Lower leg skin (tissue), 4 donors: ENCODE data around the gene SLC4A8. TPM values are rescaled to one million over a fixed set of nuclear protein-coding genes. Genes with fewer than 3 reads are reported as not detected.

Experiments
- DNase-seq, 2 donors: peaks; one replicate each; pipeline ENCODE4 v3.0.0-alpha.2; 2019; ENCODE audit warnings: low spot score in 2 of 2
- H3K4me3 ChIP-seq: fragments of 200-600 bp; sonication (generic); 2 replicates; pipeline ENCODE4 v1.5.1; 2017; ENCODE audit warnings: mild to moderate bottlenecking, low read depth; ENCODE audit not compliant: poor library complexity, severe bottlenecking
- CTCF ChIP-seq, 3 donors: fragments of 450-650 bp; IDR thresholded peaks; one replicate each; pipeline ENCODE4 v1.5.1; 2016; ENCODE audit warnings: antibody characterized with exemption in 3 of 3, mild to moderate bottlenecking in 3 of 3, moderate library complexity in 2 of 3
- POLR2A ChIP-seq, 2 donors: fragments of 450-650 bp; IDR thresholded peaks; one replicate each; pipeline ENCODE4 v1.6.1; 2016 to 2017; ENCODE audit warnings: antibody characterized with exemption in 2 of 2, mild to moderate bottlenecking in 1 of 2, moderate library complexity in 1 of 2
- WGBS, 2 donors: methylation state at CpG; one replicate each; pipeline ENCODE4 v1.1.5; 2018; 5-methylcytosine and 5-hydroxymethylcytosine counted together
- intact Hi-C: fragments of 100-400 bp; cut with DNase I; formaldehyde crosslinking; loops from one replicate; pipeline ENCODE4 v1.15.0; 2023; ENCODE audit warnings: low total_unique reads
- total RNA-seq, 4 donors: library from RNA; depleted of rRNA; stranded (reverse); fragments of >200 nt; gene quantifications; one replicate each; pipeline ENCODE4 v1.1.0, GENCODE V29; 2016

Gene SLC4A8
- total RNA-seq, 4 donors from 2014 or later, result 0.04 to 0.13 (median 0.06) TPM

DNA sequence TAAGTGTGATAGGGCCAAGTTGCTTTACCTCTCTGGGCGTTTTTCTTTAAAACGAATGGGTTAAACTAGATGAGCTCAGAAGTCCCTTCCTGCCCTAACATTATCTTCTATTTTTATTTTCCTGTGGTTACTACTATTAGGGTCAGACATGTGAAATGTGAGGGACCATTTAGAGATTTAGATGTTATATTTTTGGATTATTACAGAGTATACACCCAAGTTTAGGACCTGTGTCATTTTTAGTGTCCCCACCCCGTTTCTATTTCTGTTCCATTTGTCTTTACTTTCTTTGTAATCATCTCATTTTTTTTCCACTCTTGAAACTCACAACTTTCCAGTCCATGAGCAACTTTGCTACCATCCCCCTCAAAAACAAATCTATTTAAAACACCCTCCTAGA is 56.3 kb downstream of the SLC4A8 start:
- no peak for TF ChIP-seq CTCF (IDR thresholded peaks at IDR 0.05)
- TF ChIP-seq POLR2A (IDR thresholded peaks at IDR 0.05), result no peak
- 68 to 77% methylated on average over 3 of the region's 3 CpGs for WGBS, 2 donors
- H3K4me3 ChIP-seq, result no peak overlapping the region
- DNase-seq, result no peak
- intact Hi-C loops, result no loop called here

GRCh38 chr12:51482929-51483697 is 58.5 kb downstream of the SLC4A8 start:
- no peak overlapping the region for H3K4me3 ChIP-seq
- intact Hi-C loops, result no loop called here
- TF ChIP-seq CTCF (IDR thresholded peaks at IDR 0.05), result no peak
- no peak for TF ChIP-seq POLR2A (IDR thresholded peaks at IDR 0.05)
- WGBS, 2 donors, result 66 to 77% methylated on average over 3 of the region's 3 CpGs
- DNase-seq, result no peak

DNA sequence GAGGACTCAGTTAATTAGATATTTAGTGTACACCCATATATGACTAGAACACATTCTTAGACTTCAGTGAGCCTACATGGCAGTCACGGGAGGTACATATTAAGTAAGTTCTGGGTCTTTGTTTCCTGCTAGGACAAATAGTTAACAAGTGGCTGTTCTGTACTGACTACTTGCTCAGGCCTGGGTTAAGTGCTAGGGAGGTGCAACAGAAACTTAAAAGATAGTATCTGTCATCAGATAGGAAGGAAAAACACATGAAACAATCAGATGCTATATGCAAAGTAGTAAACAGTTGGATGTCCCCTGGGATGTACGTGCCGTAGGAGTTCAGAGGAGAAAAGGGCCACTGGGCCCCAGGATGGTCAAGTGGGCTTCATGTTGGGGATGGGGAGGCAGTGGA is 59.5 kb downstream of the SLC4A8 start:
- no peak overlapping the region for H3K4me3 ChIP-seq
- 84 to 92% methylated on average over 3 of the region's 3 CpGs for WGBS, 2 donors
- intact Hi-C loops, result no loop called here
- TF ChIP-seq CTCF (IDR thresholded peaks at IDR 0.05), result no peak
- no peak for TF ChIP-seq POLR2A (IDR thresholded peaks at IDR 0.05)
- DNase-seq, result no peak

GRCh38 chr12:51488281-51488680 is 63.6 kb downstream of the SLC4A8 start:
- intact Hi-C loops, result no loop called here
- no peak for DNase-seq
- no peak overlapping the region for H3K4me3 ChIP-seq
- no peak for TF ChIP-seq POLR2A (IDR thresholded peaks at IDR 0.05)

DNA sequence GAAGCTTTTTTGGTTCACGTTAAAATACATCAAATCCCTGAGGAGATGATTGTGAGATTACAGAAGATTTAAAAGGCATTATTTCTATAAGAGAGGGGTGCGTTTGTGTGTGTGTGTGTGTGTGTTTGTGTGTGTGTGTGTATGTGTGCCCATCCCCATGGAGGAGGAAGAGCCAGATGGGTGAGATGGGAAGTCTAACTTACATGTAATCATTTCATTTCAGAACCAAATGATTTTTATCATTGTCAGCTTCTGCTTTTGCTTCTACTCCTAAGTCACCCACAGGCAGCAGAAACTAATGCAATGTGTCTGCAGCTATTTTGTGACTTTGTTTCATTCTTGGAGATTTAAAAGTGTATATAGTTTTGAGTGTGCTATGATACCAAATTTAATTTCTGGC is 68.7 kb downstream of the SLC4A8 start:
- H3K4me3 ChIP-seq, result no peak overlapping the region
- DNase-seq, result no peak
- TF ChIP-seq CTCF (IDR thresholded peaks at IDR 0.05) (no peak), POLR2A (IDR thresholded peaks at IDR 0.05) (no peak)
- intact Hi-C loops, result no loop called here
- 60 to 70% methylated on average over 2 of the region's 2 CpGs for WGBS, 2 donors

DNA sequence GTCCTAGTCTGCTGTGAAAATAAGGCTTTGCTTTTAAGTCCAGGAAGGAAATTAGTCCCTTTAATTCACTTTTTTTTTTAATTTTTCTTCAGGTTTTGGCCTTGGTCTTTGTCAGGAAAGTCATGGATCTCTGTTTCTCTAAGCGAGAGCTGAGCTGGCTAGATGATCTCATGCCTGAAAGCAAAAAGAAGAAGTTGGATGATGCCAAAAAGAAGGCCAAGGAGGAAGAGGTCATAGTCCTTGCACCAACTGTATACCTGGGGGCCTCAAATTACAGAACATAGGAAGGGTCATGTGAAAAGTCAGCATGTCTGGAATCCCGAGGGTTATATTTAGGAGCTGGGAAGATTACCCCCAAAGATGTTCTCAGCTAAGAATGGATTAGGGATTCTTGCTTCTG is 72.3 kb downstream of the SLC4A8 start:
- TF ChIP-seq POLR2A (IDR thresholded peaks at IDR 0.05) (no peak), CTCF (IDR thresholded peaks at IDR 0.05) (no peak)
- intact Hi-C loops, result no loop called here
- H3K4me3 ChIP-seq, result no peak overlapping the region
- DNase-seq, result no peak
- WGBS, 2 donors, result 87 to 90% methylated on average over 2 of the region's 2 CpGs
